Mucosa of gallbladder (tissue), 1 donor: ENCODE measurements around the gene WASHC2A. TPM values are rescaled to one million over a fixed set of nuclear protein-coding genes. Genes with fewer than 3 reads are reported as not detected.
A peak's percentile ranks its signal among the peaks of the same experiment; 100 is the strongest.
"Not testable (repeated sequence)": the region's sequence is repeated elsewhere in the genome, so short reads cannot be mapped to it uniquely, and the experiment has no call there.

Experiments
- DNase-seq: peaks from one replicate; pipeline ENCODE4 v3.0.0-alpha.2; 2020; ENCODE audit warnings: low spot score
- total RNA-seq: library from RNA; stranded (reverse); gene quantifications from one replicate; pipeline ENCODE4 v1.2.1, GENCODE V29; 2021
- donor health status: DM: no; HTN: no; CAD: no.

The WASHC2A gene
- 38.8 TPM for total RNA-seq

GRCh38 chr10:50067546-50068351 is at the start of gene WASHC2A:
TSS of gene WASHC2A (plus strand) at chr10:50067954. CDS start at chr10:50068006, 52 bp downstream.
- DNase-seq: peak; percentile 93

GRCh38 chr10:50019279-50019678 is 48.5 kb upstream of the WASHC2A start:
- DNase-seq: not testable (repeated sequence)

GRCh38 chr10:50020451-50021024 is 47.2 kb upstream of the WASHC2A start:
- not testable (repeated sequence) for DNase-seq

- DNase-seq: no peak
These were observed 46.1 kb upstream of the WASHC2A start for GRCh38 chr10:50021646-50022045.

GRCh38 chr10:50024716-50025383 is 42.9 kb upstream of the WASHC2A start:
- DNase-seq: not testable (repeated sequence)

- DNase-seq: no peak
These were observed 42.1 kb upstream of the WASHC2A start for GRCh38 chr10:50025627-50026026.

- DNase-seq: no peak
These were observed 40.6 kb upstream of the WASHC2A start for GRCh38 chr10:50027195-50027594.

- no peak for DNase-seq
These were observed 34.3 kb upstream of the WASHC2A start for GRCh38 chr10:50033481-50033880.

GRCh38 chr10:50035337-50035736 is 32.4 kb upstream of the WASHC2A start:
- not testable (repeated sequence) for DNase-seq

- no peak for DNase-seq
These were observed 22.7 kb upstream of the WASHC2A start for GRCh38 chr10:50044941-50045664.

- not testable (repeated sequence) for DNase-seq
These were observed 21.3 kb upstream of the WASHC2A start for GRCh38 chr10:50046457-50046856.

- DNase-seq: not testable (repeated sequence)
These were observed 20.2 kb upstream of the WASHC2A start for GRCh38 chr10:50047594-50047993.

- DNase-seq: not testable (repeated sequence)
These were observed 15.6 kb upstream of the WASHC2A start for GRCh38 chr10:50051995-50052660.

GRCh38 chr10:50052778-50053376 is 14.9 kb upstream of the WASHC2A start:
- not testable (repeated sequence) for DNase-seq

GRCh38 chr10:50055494-50056292 is 12.1 kb upstream of the WASHC2A start:
- not testable (repeated sequence) for DNase-seq

GRCh38 chr10:50056654-50057053 is 11.1 kb upstream of the WASHC2A start:
- DNase-seq: peak; percentile 10

- DNase-seq: not testable (repeated sequence)
These were observed 9.0 kb upstream of the WASHC2A start for GRCh38 chr10:50058727-50059126.

GRCh38 chr10:50059946-50060345 is 7.8 kb upstream of the WASHC2A start:
- not testable (repeated sequence) for DNase-seq

GRCh38 chr10:50061548-50061947 is 6.2 kb upstream of the WASHC2A start:
- not testable (repeated sequence) for DNase-seq

GRCh38 chr10:50063100-50063499 is 4.7 kb upstream of the WASHC2A start:
- DNase-seq: no peak
